Left hindlimb (tissue), 1 donor: ENCODE measurements around the gene DEAF1.

Experiments used
- DNase-seq: peaks from one replicate; pipeline ENCODE4 v3.0.0-alpha.2; 2018

The DEAF1 gene

DNA sequence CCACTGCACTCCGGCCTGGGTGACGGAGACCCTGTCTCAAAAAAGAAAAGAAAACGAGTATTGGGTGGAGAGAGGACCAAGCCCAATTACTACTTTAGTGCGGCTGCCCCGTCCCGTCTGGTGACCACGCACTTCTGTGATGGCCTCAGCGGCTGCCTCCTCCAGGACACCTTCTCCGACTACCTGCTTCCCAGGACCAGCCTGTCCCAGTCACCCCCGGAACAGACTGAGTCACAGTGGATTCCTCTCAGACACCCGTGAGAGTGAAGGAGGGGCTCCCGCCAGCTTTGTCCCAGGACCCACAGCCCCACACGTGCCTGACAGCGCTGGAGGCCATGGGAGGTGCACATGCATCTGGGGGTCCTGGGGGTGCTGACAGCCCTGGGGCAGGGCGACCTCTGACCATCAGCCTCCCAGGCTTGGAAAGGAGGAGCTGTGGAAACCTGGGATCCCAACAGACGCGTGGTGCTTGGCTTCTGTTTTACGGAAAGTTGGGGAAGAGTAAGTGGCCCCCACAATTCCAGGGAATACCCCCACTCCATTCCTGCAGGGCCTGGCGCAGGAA lies 53.1 kb downstream of the DEAF1 start:
- DNase-seq = no peak

DNA sequence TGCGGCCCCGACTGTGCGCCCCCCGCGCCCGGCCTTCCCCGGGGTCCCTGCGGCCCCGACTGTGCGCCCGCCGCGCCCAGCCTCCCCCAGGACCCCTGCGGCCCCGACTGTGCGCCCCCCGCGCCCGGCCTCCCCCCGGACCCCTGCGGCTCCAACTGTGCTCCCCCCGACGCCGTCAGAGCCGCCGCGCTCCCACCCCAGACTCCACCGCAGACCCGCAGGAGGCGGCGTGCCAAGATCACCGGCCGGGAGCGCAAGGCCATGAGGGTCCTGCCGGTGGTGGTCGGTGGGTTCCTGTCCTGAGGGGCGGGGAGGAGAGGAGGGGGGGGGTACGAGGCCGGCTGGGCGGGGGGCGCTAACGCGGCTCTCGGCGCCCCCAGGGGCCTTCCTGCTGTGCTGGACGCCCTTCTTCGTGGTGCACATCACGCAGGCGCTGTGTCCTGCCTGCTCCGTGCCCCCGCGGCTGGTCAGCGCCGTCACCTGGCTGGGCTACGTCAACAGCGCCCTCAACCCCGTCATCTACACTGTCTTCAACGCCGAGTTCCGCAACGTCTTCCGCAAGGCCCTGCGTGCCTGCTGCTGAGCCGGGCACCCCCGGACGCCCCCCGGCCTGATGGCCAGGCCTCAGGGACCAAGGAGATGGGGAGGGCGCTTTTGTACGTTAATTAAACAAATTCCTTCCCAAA lies 54.9 kb downstream of the DEAF1 start:
- no peak for DNase-seq

DNA sequence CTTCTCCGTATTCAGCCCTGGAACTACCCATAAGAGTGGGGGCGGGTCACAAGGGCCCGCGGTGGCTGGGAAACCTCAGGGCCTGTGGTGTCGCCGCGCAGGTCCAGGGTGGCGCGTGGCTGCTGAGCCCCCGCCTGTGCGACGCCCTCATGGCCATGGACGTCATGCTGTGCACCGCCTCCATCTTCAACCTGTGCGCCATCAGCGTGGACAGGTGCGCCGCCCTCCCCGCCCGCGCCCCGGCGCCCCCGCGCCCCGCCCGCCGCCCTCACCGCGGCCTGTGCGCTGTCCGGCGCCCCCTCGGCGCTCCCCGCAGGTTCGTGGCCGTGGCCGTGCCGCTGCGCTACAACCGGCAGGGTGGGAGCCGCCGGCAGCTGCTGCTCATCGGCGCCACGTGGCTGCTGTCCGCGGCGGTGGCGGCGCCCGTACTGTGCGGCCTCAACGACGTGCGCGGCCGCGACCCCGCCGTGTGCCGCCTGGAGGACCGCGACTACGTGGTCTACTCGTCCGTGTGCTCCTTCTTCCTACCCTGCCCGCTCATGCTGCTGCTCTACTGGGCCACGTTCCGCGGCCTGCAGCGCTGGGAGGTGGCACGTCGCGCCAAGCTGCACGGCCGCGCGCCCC lies 55.6 kb downstream of the DEAF1 start:
- DNase-seq = no peak

DNA sequence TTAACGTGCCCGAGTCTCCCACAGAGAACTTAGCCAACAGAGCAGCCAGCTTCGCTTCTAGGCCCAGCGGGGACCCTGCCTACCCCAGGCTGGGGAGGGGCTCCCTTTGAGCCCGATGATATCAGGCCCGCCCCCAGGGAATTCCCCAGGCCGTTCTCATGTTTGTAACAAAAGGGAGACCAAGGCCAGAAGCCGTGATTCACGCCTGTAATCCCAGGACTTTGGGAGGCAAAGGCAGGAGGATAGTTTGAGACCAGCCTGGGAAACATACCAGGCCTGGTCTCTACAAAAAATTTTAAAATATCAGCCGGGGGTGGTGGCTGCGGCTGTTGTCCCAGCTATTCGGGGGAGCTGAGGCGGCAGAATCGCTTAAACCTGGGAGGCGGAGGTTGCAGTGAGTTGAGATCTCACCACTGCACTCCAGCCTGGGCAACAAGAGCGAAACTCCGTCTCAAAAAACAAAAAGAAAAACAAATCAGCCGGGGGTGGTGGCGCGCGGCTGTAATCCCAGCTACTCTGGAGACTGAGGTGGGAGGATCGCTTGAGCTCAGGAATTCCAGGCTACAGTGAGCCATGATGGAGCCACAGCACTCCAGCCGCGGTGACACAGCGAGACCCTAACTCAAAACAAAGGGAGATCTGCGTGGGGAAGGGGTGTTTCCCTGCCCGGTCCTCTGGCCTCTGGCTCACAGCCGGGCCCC lies 56.2 kb downstream of the DEAF1 start:
- no peak for DNase-seq

DNA sequence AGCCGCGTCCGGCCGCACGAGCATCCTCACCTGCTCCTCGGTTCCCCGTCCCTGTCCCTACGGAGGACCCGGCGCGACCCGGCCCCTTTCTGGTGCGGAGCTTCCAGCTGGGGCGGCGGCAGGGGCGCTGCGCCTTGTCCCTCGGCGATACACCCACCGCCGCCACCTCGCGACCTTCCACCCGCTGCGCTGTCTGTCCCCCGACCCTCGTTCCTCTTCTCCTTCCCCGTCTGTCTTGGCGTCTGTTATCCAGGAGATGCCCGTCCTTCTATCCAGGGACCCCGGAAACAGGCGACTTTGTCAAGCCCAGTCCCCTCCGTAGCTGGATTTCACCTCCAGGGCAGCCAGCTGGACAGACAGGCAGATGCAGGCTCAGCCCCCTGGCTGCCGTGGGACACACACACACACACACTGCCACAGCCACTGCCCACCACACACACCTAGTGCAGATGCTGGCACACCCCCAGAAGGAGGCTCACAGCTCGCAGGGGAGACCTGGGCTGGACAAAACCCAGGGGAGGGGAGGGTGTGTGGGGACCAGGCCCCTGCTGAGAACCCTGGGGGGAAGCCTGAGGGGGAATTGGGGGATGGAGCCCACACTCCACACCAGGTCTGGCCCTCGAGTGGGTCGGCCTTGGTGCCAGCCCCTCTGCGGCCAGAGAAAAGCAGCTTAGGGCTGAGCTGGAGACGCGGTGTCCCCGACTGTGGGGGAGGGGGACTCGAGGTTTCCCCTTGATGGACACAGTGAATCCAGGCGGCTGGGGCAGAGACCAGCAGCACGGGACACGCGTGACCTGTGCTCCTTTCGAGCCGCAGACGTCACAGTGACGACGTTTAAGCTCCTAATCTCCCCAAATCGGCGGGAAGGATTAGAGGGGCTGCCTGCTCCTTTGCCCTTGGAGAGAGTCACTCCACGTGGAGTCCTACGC lies 57.2 kb downstream of the DEAF1 start:
- no peak for DNase-seq

DNA sequence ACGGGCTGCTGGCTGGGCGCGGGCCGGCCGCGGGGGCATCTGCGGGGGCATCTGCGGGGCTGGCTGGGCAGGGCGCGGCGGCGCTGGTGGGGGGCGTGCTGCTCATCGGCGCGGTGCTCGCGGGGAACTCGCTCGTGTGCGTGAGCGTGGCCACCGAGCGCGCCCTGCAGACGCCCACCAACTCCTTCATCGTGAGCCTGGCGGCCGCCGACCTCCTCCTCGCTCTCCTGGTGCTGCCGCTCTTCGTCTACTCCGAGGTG lies 57.8 kb downstream of the DEAF1 start:
- DNase-seq = no peak

DNA sequence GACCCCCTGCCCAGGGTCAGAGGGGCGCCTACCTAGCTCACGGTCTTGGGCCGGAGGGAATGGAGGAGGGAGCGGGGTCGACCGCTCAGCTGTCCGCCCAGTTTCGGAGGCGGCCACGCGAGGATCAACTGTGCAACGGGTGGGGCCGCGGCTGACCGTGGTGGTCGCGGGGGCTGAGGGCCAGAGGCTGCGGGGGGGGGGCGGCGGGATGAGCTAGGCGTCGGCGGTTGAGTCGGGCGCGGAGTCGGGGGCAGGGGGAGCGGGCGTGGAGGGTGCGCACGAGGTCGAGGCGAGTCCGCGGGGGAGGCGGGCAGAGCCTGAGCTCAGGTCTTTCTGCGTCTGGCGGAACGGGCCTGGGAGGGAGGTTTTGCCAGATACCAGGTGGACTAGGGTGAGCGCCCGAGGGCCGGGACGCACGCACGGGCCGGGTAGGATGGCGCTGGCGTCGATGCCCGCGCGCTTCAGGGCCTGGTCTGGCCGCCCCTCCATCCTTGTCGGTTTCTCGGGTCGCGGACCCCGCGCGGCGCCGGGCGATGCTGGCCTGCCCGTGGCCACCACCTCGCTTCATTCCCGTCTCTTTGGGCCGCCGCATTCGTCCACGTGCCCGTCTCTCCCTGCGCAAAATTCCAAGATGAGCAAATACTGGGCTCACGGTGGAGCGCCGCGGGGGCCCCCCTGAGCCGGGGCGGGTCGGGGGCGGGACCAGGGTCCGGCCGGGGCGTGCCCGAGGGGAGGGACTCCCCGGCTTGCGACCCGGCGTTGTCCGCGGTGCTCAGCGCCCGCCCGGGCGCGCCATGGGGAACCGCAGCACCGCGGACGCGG lies 58.3 kb downstream of the DEAF1 start, which contains the start of gene DRD4:
Gene DRD4 (plus strand): TSS at position 759 of the 822 bp plus-strand sequence. CDS start 36 bp downstream, at position 795.
- no peak for DNase-seq

DNA sequence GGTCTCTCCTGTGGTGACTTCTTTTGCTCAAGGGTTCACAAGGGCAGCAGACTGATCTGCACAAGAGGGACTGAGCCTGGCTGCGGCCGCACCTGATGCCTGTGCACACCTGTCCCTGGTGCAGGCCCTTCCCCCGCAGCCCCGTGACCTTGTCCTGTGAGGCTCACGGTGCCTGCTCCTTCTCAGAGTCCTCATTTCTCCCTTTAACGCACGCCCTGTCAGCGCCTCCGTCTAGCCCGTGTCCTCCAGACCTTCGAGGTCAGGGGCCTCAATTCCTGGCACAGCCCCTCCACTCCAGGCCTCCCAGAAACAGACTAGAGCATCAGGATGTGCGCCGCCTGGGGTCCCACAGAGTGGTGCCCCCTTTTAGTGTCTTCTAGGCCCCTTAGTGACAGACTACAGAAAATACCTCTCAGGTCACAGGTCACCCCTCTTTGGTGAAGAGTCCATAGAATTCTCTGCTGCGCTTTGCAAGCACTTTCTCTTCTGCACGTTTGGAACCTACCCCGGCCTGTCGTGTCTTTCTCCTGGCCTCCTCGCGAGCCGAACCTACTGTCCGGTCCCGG lies 59.0 kb downstream of the DEAF1 start:
- DNase-seq = no peak

DNA sequence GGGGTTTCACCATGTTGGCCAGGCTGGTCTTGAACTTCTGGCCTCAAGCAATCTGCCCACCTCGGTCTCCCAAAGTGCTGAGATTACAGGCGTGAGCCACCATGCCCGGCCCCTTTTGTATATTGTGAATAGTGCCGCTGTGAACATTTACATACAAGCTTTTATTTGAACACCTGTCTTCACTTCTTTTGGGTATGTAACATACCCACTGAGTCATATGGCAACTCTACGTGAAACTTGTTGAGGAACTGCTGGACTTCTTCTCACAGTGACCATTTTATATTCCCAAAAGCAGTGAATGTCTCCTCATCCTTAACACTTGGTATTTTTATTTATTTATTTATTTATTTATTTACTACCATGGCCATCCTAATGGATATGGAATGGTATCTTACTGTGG lies 64.2 kb downstream of the DEAF1 start:
- no peak for DNase-seq

DNA sequence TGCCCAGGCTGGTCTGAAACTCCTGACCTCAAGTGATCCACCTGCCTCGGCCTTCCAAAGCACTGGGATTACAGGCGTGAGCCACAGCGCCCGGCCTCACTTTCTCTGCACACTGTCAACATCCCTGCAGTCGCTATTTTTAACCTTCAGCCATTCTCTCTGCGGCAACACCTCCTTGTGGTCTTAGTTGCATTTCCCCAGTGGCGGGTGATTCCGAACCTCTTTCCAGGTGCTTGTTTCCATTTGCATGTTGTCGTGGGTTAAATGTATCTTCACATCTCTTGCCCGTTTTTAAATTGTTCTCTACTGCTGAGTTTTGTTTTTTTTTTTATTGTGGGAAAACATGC lies 65.8 kb downstream of the DEAF1 start:
- DNase-seq = peak; percentile 42

DNA sequence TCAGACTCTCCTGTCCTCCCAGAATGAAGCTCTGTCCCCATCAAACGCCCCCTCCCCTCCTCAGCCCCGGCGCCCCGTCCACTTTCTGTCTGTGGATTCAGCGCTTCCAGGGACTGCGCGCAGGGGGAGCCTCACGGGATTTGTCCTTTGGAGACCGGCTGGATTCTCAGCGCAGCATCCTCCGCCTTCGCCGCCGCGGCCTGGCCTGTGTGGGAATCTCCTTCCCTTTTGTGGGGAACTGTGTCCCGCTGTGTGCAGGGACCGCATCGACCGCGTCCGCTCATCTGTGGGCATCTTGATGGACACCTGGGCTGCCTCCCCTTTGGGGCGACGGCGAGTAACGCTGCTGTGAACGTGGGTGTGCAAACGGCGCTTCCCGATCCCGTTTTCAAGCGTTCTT lies 67.0 kb downstream of the DEAF1 start:
- no peak for DNase-seq

DNA sequence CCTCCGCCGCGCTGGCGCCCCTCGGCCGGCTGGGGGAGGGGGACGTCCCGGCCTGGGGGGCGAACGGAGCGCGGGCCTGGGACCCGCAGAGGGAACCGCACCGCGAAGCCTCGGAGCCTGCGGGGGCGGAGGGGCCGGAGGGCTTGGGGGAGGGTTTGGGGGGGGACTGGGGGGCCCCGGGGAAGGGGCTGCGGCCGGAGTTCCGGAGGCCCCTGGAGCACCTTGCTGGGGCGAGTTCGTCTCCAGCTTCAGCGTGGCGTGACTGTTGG lies 67.8 kb downstream of the DEAF1 start:
- DNase-seq = no peak

DNA sequence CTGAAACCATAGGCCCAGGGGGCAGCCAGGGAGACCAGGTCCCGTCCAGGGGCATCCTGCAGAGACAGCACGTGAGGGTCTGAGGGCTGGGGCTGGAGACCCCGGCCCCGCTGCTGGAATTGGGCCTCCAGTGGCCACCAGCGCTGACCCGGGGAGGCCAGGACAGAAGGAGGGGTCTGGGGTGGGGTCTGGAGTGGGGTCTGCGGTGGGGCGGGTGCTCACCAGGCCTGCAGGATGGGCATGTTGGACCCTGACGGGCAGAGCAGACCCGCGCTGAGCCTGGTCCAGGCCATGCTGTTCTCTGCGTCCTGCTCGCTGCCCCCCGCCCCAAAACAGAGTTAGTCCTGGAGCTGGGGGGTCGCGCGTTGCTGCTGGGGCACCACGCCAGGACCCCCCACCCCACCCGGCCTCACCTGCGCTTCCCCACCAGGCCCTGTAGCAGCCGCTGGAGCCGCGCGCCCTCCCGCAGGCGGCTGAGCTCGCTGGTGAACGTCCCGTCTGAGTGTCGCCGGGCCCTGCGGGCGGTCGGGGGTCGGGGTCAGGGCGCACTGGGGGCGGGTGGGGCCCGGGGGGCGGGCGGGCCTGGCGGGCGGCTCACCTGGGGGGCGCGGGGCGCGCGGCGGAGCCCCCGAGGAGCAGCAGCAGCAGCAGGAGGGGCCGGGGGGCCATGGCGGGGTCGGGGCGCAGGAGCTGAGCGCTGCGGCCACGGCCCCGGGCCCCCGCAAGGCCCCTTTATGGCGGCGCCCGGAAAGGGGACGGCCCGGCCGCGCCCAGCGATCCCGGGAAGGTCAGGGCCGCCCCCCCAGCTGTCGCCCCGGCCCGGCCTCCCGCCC lies 68.3 kb downstream of the DEAF1 start, which contains the start of gene SCT:
Gene SCT (minus strand): TSS at position 707 of the 833 bp plus-strand sequence. CDS start 38 bp downstream, at position 669.
- DNase-seq = no peak

DNA sequence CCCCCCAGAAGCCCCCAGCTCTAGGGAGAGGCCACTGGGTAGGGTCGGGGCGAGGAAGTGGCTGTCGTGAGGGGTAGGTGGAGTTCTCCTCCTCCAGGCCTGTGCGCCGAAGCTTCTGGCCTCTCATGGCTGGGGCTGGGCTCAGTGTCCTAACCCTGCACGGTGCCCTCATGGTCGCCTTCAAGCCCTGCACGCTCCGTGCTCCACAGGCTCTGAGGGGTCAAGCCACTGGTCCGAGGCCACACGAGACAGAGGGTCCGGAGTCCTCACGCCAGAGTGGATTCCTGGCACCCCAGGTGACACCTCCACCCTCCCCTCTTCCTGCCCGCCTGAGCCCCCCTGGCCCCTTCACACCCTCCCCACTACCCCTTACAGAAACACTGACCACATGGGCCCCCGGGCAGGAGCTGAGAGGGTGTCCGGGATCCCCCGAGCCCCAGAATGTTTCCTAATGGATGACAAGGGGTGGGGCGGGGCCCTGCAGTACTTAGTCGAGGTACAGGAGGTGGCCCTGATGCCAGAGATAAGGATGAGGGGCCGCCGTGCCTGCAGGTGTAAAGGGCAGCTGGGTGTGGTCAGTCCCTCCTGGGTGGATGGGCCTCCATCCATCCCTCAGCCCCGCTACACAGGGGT lies 69.3 kb downstream of the DEAF1 start:
- DNase-seq = peak; percentile 29

DNA sequence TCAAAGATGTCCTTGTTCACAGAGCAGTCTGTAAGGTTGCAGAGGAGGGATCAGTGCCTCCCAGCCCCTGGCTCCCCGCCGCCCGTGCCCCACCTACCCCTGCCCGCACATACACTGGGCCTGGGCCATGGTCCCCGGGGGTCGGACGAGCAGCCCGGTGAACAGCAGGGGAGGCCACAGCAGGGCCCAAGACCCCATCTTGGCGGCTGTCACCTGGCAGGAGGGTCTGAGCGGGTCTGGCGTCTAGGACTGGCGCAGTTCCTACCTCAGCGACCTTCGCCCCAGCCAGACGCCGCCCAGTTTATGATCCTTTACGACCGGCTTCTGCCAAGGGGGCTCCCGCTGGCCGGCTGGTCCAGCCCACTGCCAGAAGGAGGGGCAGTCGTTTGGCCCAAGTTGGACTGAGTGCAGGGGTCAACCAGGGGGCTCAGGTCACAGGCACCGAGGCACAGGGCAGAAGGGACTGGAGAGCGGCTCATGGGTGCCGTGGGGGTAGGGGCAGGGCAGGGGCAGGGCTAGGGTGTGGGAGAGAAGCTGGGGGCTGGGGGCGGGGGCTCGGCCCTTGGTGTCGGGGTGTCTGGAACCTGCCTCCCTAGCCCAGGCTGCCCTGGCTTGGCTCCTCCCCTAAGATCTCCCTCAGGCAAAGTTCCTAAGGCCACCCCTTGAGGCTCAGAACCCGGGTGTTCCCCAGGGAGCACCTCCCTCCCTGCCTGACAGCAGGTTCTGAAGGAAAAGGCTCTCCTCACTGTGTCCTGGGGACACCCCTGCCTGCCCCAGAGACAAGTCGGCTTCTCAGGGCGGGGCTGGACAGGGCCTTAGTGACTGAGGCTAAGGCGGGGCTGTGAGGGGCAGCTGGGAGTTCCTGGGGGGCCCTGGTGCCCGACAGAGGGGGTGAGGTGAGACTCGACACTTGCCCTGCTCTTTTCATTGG lies 70.1 kb downstream of the DEAF1 start, which contains the start of gene CDHR5:
Gene CDHR5 (minus strand): TSS at position 251 of the 931 bp plus-strand sequence. CDS start 53 bp downstream, at position 198.
- no peak for DNase-seq

DNA sequence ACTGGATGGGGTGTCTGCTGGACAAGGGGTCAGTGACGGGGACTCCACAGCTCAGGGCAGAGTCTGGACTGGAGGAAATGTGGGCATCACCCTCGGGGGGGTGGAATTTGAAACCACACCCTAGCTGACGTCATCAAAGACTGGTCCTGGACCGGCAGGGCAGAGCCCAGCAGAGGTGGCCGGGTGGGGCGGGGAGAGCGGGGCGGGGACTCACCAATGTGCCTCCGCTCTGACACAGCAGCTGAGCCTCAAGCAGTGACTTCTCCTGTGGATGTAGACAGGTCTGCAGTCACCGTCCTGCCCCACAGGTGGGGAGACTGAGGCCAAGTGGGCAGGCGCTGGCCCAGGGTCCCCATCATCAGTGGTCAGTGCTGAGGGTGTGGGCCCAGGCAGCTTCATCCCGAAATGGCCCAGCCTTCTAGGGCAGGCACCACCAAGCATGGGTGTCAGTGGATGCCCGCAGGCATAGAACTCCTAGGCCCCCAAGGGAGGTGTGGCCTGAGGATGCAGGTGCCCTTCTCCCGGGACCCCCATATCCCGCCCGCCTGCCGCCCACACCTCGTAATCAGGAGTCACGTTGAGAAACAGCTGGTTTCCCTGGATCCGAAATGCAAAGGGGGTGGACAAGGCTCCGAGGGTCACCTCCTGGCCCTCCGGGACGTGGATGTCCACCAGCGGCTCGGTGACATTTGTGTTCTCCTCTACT lies 70.9 kb downstream of the DEAF1 start:
- DNase-seq = peak; percentile 40

DNA sequence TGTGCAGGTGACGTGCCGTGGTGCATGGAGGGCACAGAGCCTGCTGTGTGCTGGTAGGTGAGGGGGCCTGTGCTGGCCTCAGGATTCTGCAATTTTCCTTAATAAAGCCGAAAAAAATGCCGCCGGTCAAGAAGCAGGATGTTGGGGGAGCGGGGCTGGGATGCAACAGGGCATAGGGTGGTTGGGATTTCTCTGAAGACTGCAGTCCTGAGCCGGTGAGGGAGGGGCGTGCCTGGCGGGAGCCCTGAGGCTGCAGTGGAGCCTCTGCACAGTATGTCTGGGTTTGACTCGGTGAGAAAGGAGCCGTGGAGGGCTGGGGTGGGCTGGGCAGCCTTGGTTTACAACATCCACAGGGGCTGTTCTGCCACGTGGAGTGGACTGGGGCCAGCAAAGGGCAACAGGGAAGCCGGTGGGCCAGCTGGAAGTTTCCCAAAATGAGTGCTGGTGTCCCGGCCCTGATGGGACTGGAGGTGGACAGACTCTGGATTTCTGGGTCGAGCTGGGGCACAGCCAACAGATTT lies 71.6 kb downstream of the DEAF1 start:
- peak; percentile 32 for DNase-seq

DNA sequence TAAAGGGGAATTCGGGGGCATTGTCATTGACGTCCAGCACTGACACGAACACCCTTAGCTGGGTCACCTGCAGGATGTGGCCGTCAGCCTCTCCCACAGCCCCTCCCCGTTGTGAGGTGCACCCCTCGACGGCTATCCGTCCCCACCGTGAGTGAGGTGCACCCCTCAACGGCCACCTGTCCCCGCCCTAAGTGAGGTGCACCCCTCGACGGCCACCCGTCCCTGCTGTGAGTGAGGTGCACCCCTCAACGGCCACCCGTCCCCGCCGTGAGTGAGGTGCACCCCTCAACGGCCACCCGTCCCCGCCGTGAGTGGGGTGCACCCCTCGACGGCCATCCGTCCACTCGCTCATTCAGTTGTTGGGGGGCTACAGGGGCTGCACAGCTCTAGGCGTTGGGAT lies 73.2 kb downstream of the DEAF1 start:
- peak; percentile 33 for DNase-seq
